ENCODE data around the gene FNDC3A. TPM values are rescaled to one million over a fixed set of nuclear protein-coding genes. Genes with fewer than 3 reads are reported as not detected.

The FNDC3A gene
- total RNA-seq, 3 donors from 2014 or later, result 32.1 to 37.2 (median 34.2) TPM

GRCh38 chr13:49234741-49235140, 259.0 kb downstream of the FNDC3A start:
- Mint-ChIP-seq H3K27me3 (ENCODE audit: low read depth) (peaks cover 7% of the 10 kb centered on the region), H3K36me3 (ENCODE audit: insufficient read depth) (no peaks in the 10 kb centered on the region), H3K9me3 (no peaks in the 10 kb centered on the region), H3K4me3 (no peak overlapping the region), H3K4me1 (ENCODE audit: low read depth) (no peaks in the 10 kb centered on the region)
- DNase-seq (no peak), ATAC-seq (no peak)

DNA sequence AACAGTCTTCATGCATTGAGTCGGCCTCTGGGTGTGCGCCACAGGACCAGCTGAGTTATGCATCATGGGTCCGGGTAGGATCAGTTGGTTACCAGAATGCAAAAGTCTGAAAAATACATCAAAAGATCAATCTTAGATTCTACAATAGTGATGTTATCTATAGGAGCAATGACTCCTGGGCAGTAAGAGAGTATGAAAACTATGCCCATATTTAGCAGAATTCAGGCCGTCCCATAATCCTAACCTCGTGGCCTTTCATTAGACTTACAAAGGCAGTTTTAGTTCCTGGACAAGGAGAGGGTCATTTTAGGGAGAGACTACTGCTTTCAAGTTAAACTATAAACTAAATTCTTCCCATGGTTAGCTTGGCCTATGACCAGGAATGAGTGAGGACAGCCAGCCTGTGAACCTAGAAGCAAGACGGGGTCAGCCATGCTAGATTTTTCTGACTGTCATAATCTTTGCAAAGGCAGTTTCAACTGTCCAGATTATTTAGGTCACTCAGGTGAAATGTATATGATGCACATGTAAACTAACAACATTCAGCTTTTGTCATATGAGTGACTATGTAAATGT, 260.2 kb downstream of the FNDC3A start:
- ATAC-seq (no peak), DNase-seq (no peak)
- no peaks in the 10 kb centered on the region for H3K9me3 Mint-ChIP-seq
- no peaks in the 10 kb centered on the region for H3K36me3 Mint-ChIP-seq (ENCODE audit: insufficient read depth)
- H3K27me3 Mint-ChIP-seq (ENCODE audit: low read depth), result peaks cover 7% of the 10 kb centered on the region
- no peak overlapping the region for H3K4me3 Mint-ChIP-seq
- no peaks in the 10 kb centered on the region for H3K4me1 Mint-ChIP-seq (ENCODE audit: low read depth)

- no peaks in the 10 kb centered on the region for H3K9me3 Mint-ChIP-seq
- no peak overlapping the region for H3K4me3 Mint-ChIP-seq
- ATAC-seq (no peak), DNase-seq (no peak)
- H3K4me1 Mint-ChIP-seq (ENCODE audit: low read depth), result no peaks in the 10 kb centered on the region
- H3K27me3 Mint-ChIP-seq (ENCODE audit: low read depth), result peaks cover 7% of the 10 kb centered on the region
- no peaks in the 10 kb centered on the region for H3K36me3 Mint-ChIP-seq (ENCODE audit: insufficient read depth)
Measured at GRCh38 chr13:49238621-49239020, 262.9 kb downstream of the FNDC3A start.

GRCh38 chr13:49240017-49240416, 264.3 kb downstream of the FNDC3A start:
- Mint-ChIP-seq H3K27me3 (ENCODE audit: low read depth) (peaks cover 3% of the 10 kb centered on the region), H3K4me3 (no peak overlapping the region), H3K9me3 (no peaks in the 10 kb centered on the region), H3K4me1 (ENCODE audit: low read depth) (no peaks in the 10 kb centered on the region), H3K36me3 (ENCODE audit: insufficient read depth) (no peaks in the 10 kb centered on the region)
- DNase-seq (no peak), ATAC-seq (peak; percentile 67 to 78)

- Mint-ChIP-seq H3K36me3 (ENCODE audit: insufficient read depth) (no peaks in the 10 kb centered on the region), H3K4me1 (ENCODE audit: low read depth) (no peaks in the 10 kb centered on the region), H3K9me3 (no peaks in the 10 kb centered on the region), H3K27me3 (ENCODE audit: low read depth) (peaks cover 3% of the 10 kb centered on the region), H3K4me3 (no peak overlapping the region)
- no peak for DNase-seq
- no peak for ATAC-seq
Measured at GRCh38 chr13:49241296-49241695, 265.6 kb downstream of the FNDC3A start.

DNA sequence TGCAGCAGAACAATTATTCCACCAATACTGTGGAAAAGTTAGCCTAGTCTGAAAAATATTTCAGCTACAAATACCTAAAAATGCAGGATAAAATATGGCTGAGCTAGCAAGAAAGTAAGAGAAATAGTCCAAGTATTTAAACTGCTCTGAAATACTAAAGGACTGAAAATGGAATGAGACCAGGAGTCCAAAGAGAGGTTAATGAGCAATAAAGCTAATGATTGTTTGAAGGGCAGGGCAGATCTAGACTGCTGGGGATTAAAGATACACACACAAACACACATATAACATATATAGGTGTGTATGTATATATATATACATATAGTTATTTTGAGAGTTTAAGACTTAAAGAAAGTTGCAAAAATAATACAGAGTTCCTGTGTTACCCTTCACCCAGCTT, 269.4 kb downstream of the FNDC3A start:
- no peak for DNase-seq
- no peaks in the 10 kb centered on the region for H3K9me3 Mint-ChIP-seq
- no peak overlapping the region for H3K4me3 Mint-ChIP-seq
- ATAC-seq, result no peak
- H3K27me3 Mint-ChIP-seq (ENCODE audit: low read depth), result no peaks in the 10 kb centered on the region
- H3K4me1 Mint-ChIP-seq (ENCODE audit: low read depth), result peaks cover 25% of the 10 kb centered on the region
- no peaks in the 10 kb centered on the region for H3K36me3 Mint-ChIP-seq (ENCODE audit: insufficient read depth)

GRCh38 chr13:49246850-49247642, 271.3 kb downstream of the FNDC3A start:
- H3K4me1 Mint-ChIP-seq (ENCODE audit: low read depth), result peaks cover 38% of the 10 kb centered on the region
- no peaks in the 10 kb centered on the region for H3K9me3 Mint-ChIP-seq
- peak overlapping the region; percentile 98 for H3K4me3 Mint-ChIP-seq
- peaks cover 6% of the 10 kb centered on the region for H3K36me3 Mint-ChIP-seq (ENCODE audit: insufficient read depth)
- ATAC-seq (peak; percentile 18 to 23), DNase-seq (no peak)
- no peaks in the 10 kb centered on the region for H3K27me3 Mint-ChIP-seq (ENCODE audit: low read depth)

DNA sequence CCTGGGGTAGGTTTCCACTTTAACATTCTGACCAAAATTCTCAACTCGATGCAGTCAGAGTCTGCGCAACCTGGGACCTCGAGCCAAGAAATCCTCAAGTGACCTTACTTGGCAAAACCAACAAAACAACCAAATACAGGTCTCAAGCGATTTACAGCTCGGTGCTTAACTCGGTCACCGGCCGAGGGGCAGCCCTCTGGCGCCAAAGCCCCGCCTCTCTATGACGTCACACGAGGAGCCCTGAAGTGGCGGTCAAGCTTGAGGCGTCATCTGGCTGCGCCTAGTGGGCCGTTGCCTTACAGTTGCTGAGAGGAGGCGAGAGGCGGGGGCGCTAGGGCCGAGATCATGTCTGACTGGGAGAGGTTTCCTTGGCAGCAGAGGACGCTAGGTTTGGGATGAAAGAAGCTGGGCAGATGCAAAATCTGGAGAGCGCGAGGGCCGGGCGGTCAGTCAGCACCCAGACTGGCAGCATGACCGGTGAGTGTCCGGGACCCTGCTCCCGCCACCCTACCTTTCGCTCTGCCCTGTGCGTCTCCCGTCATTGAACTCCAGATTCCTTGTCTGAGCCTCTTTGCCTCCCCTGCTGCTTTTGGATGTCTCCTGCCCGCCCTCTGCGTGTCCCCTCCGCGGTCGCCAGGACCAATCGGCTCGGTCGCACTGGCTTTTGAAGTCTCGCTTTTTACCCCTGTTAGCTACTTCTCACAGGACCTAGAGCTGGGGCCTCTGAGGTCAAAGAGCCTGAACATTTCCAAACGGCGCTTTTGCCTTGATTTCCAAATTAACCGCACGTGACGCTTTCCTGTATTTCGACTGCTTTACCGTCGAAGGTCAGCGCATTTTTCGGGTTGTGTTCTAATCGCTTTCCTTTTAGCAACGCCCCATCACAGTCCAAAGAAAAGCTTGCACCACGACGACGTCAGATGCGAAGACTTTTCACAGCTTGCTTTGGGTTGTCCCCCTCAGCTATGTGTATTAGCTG, 272.2 kb downstream of the FNDC3A start, which contains the start of gene CDADC1:
CDADC1 (plus strand) TSS at position 283 of the 979 bp plus-strand sequence; CDS start at position 396, 113 bp downstream.
- Mint-ChIP-seq H3K4me1 (ENCODE audit: low read depth) (peaks cover 42% of the 10 kb centered on the region), H3K36me3 (ENCODE audit: insufficient read depth) (peaks cover 9% of the 10 kb centered on the region), H3K27me3 (ENCODE audit: low read depth) (no peaks in the 10 kb centered on the region), H3K4me3 (peak within 1 kb of the TSS; percentile 98), H3K9me3 (no peaks in the 10 kb centered on the region)
- DNase-seq (peak; percentile 80), ATAC-seq (peak; percentile 92 to 94)

DNA sequence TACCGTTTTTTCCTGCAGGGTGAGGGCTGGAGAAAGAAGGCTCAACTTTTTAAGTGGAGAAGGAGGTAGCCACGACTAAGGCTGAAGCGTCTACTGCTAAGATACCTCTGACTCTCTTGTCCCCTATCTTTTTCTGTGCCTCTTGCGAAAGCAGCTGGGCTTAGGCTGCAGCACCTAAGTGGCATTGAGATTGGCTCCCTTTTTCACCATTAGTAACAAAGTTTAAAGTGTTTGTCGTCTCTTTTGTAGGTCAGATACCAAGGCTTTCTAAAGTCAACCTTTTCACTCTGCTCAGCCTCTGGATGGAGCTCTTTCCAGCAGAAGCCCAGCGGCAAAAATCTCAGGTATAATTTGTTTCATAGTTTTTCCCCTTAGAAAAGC, 272.9 kb downstream of the FNDC3A start:
- Mint-ChIP-seq H3K4me1 (ENCODE audit: low read depth) (peaks cover 46% of the 10 kb centered on the region), H3K4me3 (peak overlapping the region; percentile 98), H3K36me3 (ENCODE audit: insufficient read depth) (peaks cover 9% of the 10 kb centered on the region), H3K9me3 (no peaks in the 10 kb centered on the region), H3K27me3 (ENCODE audit: low read depth) (no peaks in the 10 kb centered on the region)
- ATAC-seq (no peak), DNase-seq (no peak)

DNA sequence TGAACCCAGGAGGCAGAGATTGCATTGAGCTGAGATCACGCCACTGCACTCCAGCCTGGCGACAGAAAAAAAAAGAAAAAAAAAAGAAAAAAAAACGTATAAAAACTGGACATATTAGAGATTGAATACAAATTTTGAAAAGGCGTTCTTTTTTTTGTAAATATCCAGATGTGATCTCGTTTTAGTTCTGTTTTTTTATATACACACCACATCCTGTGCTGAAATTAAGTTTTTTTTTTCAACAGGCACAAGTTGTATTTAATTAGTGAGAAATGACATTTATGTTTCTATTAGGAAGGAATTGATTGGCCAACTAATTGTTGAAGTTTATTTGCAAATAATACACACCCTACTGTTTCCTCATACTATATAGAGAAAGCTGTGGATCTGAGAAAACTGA, 275.6 kb downstream of the FNDC3A start:
- H3K36me3 Mint-ChIP-seq (ENCODE audit: insufficient read depth), result peaks cover 23% of the 10 kb centered on the region
- peaks cover 64% of the 10 kb centered on the region for H3K4me1 Mint-ChIP-seq (ENCODE audit: low read depth)
- ATAC-seq (no peak), DNase-seq (no peak)
- no peak overlapping the region for H3K4me3 Mint-ChIP-seq
- H3K9me3 Mint-ChIP-seq, result no peaks in the 10 kb centered on the region
- no peaks in the 10 kb centered on the region for H3K27me3 Mint-ChIP-seq (ENCODE audit: low read depth)

DNA sequence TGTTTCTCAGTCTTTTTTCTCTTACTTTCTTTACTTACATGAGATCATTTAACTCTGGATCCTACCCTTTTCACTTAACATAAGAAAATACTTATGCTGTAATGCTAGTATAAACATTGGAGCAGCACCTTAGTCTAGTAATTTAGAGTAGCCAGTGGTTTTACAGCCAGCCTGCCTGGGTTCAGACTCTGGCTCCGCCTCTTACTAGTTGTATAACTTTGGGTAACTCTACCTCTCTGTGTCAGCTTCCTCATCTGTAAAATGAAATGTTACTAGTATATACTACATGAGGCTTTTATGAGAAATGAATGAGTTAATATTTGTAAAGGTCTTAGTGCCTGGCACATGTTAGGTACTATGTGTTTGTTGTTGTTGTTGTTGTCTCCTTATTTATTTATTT, 277.6 kb downstream of the FNDC3A start:
- no peak for DNase-seq
- no peaks in the 10 kb centered on the region for H3K9me3 Mint-ChIP-seq
- no peaks in the 10 kb centered on the region for H3K27me3 Mint-ChIP-seq (ENCODE audit: low read depth)
- H3K4me1 Mint-ChIP-seq (ENCODE audit: low read depth), result peaks cover 71% of the 10 kb centered on the region
- no peak overlapping the region for H3K4me3 Mint-ChIP-seq
- ATAC-seq, result no peak
- H3K36me3 Mint-ChIP-seq (ENCODE audit: insufficient read depth), result peaks cover 26% of the 10 kb centered on the region

GRCh38 chr13:49254007-49254406, 278.3 kb downstream of the FNDC3A start:
- Mint-ChIP-seq H3K27me3 (ENCODE audit: low read depth) (no peaks in the 10 kb centered on the region), H3K9me3 (no peaks in the 10 kb centered on the region), H3K36me3 (ENCODE audit: insufficient read depth) (peaks cover 26% of the 10 kb centered on the region), H3K4me1 (ENCODE audit: low read depth) (peaks cover 69% of the 10 kb centered on the region), H3K4me3 (no peak overlapping the region)
- DNase-seq (no peak), ATAC-seq (no peak)

GRCh38 chr13:49256841-49257240, 281.1 kb downstream of the FNDC3A start:
- DNase-seq, result no peak
- Mint-ChIP-seq H3K4me3 (no peak overlapping the region), H3K9me3 (no peaks in the 10 kb centered on the region), H3K4me1 (ENCODE audit: low read depth) (peaks cover 47% of the 10 kb centered on the region), H3K36me3 (ENCODE audit: insufficient read depth) (peaks cover 38% of the 10 kb centered on the region), H3K27me3 (ENCODE audit: low read depth) (no peaks in the 10 kb centered on the region)
- ATAC-seq, result no peak

- no peaks in the 10 kb centered on the region for H3K9me3 Mint-ChIP-seq
- no peaks in the 10 kb centered on the region for H3K27me3 Mint-ChIP-seq (ENCODE audit: low read depth)
- peak overlapping the region; percentile 80 for H3K4me3 Mint-ChIP-seq
- ATAC-seq (peak in 1 of 2 donors; percentile 28), DNase-seq (no peak)
- peaks cover 40% of the 10 kb centered on the region for H3K4me1 Mint-ChIP-seq (ENCODE audit: low read depth)
- peaks cover 33% of the 10 kb centered on the region for H3K36me3 Mint-ChIP-seq (ENCODE audit: insufficient read depth)
Measured at GRCh38 chr13:49258089-49258796, 282.5 kb downstream of the FNDC3A start.

Data from activated T-cell treated with anti-CD3 and anti-CD28 coated beads, Interleukin-2, amount 50 U/mL, for 4 hours (primary cell).